Stimulated activated CD4-positive, alpha-beta T cell treated with anti-CD3 and anti-CD28 coated beads, Interleukin-15, amount 100 ng/mL, for 1 hour (primary cell): ENCODE measurements around the gene KRT37.
"Not testable (repeated sequence)": the region's sequence is repeated elsewhere in the genome, so short reads cannot be mapped to it uniquely, and the experiment has no call there.

ENCODE experiments used
- DNase-seq, 2 donors: peaks; one replicate each; pipeline ENCODE4 v3.0.0-alpha.2; 2020; ENCODE audit warnings: low read depth in 1 of 2, low spot score in 1 of 2

KRT37 gene

GRCh38 chr17:41406205-41406604 is 18.2 kb downstream of the KRT37 start:
- no peak for DNase-seq

- no peak for DNase-seq
Observed at GRCh38 chr17:41404024-41404671, 20.2 kb downstream of the KRT37 start.

GRCh38 chr17:41403404-41404023 is 20.9 kb downstream of the KRT37 start:
- no peak for DNase-seq

- DNase-seq, result no peak
Observed at GRCh38 chr17:41402161-41402560, 22.2 kb downstream of the KRT37 start.

- DNase-seq, result no peak
Observed at GRCh38 chr17:41396996-41397660, 27.3 kb downstream of the KRT37 start, which contains the start of gene KRT31. Gene KRT31 (minus strand): TSS chr17:41397608. CDS start chr17:41397539, 69 bp downstream.

- DNase-seq, result no peak
Observed at GRCh38 chr17:41396340-41396739, 28.0 kb downstream of the KRT37 start.

GRCh38 chr17:41395611-41396010 is 28.8 kb downstream of the KRT37 start:
- DNase-seq, result no peak

GRCh38 chr17:41395044-41395443 is 29.3 kb downstream of the KRT37 start:
- DNase-seq, result not testable (repeated sequence)

- no peak for DNase-seq
Observed at GRCh38 chr17:41394254-41394996, 30.0 kb downstream of the KRT37 start.

GRCh38 chr17:41393826-41394225 is 30.6 kb downstream of the KRT37 start:
- no peak for DNase-seq

- no peak for DNase-seq
Observed at GRCh38 chr17:41393294-41393693, 31.1 kb downstream of the KRT37 start.

GRCh38 chr17:41392278-41392677 is 32.1 kb downstream of the KRT37 start:
- DNase-seq, result no peak

GRCh38 chr17:41391535-41391934 is 32.9 kb downstream of the KRT37 start:
- no peak for DNase-seq

GRCh38 chr17:41390411-41390938 is 33.9 kb downstream of the KRT37 start:
- no peak for DNase-seq

GRCh38 chr17:41387670-41388069 is 36.7 kb downstream of the KRT37 start:
- DNase-seq, result no peak

- DNase-seq, result no peak
Observed at GRCh38 chr17:41386227-41386626, 38.2 kb downstream of the KRT37 start.

- no peak for DNase-seq
Observed at GRCh38 chr17:41383690-41384089, 40.7 kb downstream of the KRT37 start.

GRCh38 chr17:41382394-41382793 is 42.0 kb downstream of the KRT37 start:
- DNase-seq, result no peak

GRCh38 chr17:41381943-41382342 is 42.4 kb downstream of the KRT37 start, which contains the start of gene KRT34:
Gene KRT34 (minus strand): TSS chr17:41382306. CDS start chr17:41382246, 60 bp downstream.
- not testable (repeated sequence) for DNase-seq

- not testable (repeated sequence) for DNase-seq
Observed at GRCh38 chr17:41380091-41380490, 44.3 kb downstream of the KRT37 start.

GRCh38 chr17:41377546-41377945 is 46.8 kb downstream of the KRT37 start:
- no peak for DNase-seq
